ENCODE results near the gene TMEM81.
A peak's percentile ranks its signal among the peaks of the same experiment; 100 is the strongest.

TMEM81 gene

GRCh38 chr1:205084360-205084759 lies at the start of gene TMEM81:
Gene TMEM81 (minus strand): TSS chr1:205084460. CDS start chr1:205084320, 140 bp downstream.
- no peak for DNase-seq
- intact Hi-C loops (cut with DNase I) = no loop called here

- DNase-seq = no peak
- intact Hi-C loops (cut with DNase I) = no loop called here
Observed at GRCh38 chr1:205133287-205133686, 49.0 kb upstream of the TMEM81 start.

- no peak for DNase-seq
- intact Hi-C loops (cut with DNase I) = loop anchor here (10.0 kb wide), 1 partner anchor 125 kb away; no protein-coding TSS in a partner anchor
Observed at GRCh38 chr1:205129447-205130029, 45.3 kb upstream of the TMEM81 start.

- DNase-seq = no peak
- intact Hi-C loops (cut with DNase I) = loop anchor here (10.0 kb wide), 1 partner anchor 127 kb away; no protein-coding TSS in a partner anchor
Observed at GRCh38 chr1:205128050-205128449, 43.8 kb upstream of the TMEM81 start.

GRCh38 chr1:205127646-205128045 lies 43.4 kb upstream of the TMEM81 start:
- intact Hi-C loops (cut with DNase I) = loop anchor here (10.0 kb wide), 1 partner anchor 127 kb away; no protein-coding TSS in a partner anchor
- no peak for DNase-seq

GRCh38 chr1:205124726-205125125 lies 40.5 kb upstream of the TMEM81 start:
- DNase-seq = no peak
- intact Hi-C loops (cut with DNase I) = loop anchor here (10.0 kb wide), 1 partner anchor 130 kb away; no protein-coding TSS in a partner anchor

- DNase-seq = no peak
Observed at GRCh38 chr1:205122489-205122882, 38.2 kb upstream of the TMEM81 start.

GRCh38 chr1:205121660-205122488 lies 37.6 kb upstream of the TMEM81 start, which contains the start of gene RBBP5:
Gene RBBP5 (minus strand): TSS chr1:205121978. CDS start chr1:205121873, 105 bp downstream.
- intact Hi-C loops (cut with DNase I) = loop anchor here (1.0 to 10.0 kb wide), 3 partner anchors 89 to 133 kb away; partner anchors contain the start of gene DSTYK
- peak; percentile 91 to 99 (median 94) for DNase-seq

More at GRCh38 chr1:205122489-205122882, 38.2 kb upstream of the TMEM81 start:
- intact Hi-C loops (cut with DNase I) = loop anchor here (1.0 to 10.0 kb wide), 3 partner anchors 89 to 133 kb away; partner anchors contain the start of gene DSTYK

- DNase-seq = no peak
- intact Hi-C loops (cut with DNase I) = no loop called here
Observed at GRCh38 chr1:205118752-205119151, 34.5 kb upstream of the TMEM81 start.

GRCh38 chr1:205111354-205111753 lies 27.1 kb upstream of the TMEM81 start:
- DNase-seq = no peak
- intact Hi-C loops (cut with DNase I) = no loop called here

GRCh38 chr1:205109711-205110110 lies 25.5 kb upstream of the TMEM81 start:
- intact Hi-C loops (cut with DNase I) = no loop called here
- peak in 3 of 10 donors; percentile 12 to 89 (median 59) for DNase-seq

- DNase-seq = no peak
- intact Hi-C loops (cut with DNase I) = no loop called here
Observed at GRCh38 chr1:205109269-205109668, 25.0 kb upstream of the TMEM81 start.

GRCh38 chr1:205108464-205108863 lies 24.2 kb upstream of the TMEM81 start:
- intact Hi-C loops (cut with DNase I) = no loop called here
- DNase-seq = no peak

GRCh38 chr1:205107327-205107726 lies 23.1 kb upstream of the TMEM81 start:
- DNase-seq = no peak
- intact Hi-C loops (cut with DNase I) = no loop called here

GRCh38 chr1:205102404-205102803 lies 18.1 kb upstream of the TMEM81 start:
- intact Hi-C loops (cut with DNase I) = no loop called here
- DNase-seq = no peak

GRCh38 chr1:205098242-205098641 lies 14.0 kb upstream of the TMEM81 start:
- intact Hi-C loops (cut with DNase I) = no loop called here
- no peak for DNase-seq

- intact Hi-C loops (cut with DNase I) = no loop called here
- no peak for DNase-seq
Observed at GRCh38 chr1:205095422-205095821, 11.2 kb upstream of the TMEM81 start.

GRCh38 chr1:205091043-205091740 lies 6.9 kb upstream of the TMEM81 start:
- intact Hi-C loops (cut with DNase I) = no loop called here
- no peak for DNase-seq

- intact Hi-C loops (cut with DNase I) = no loop called here
- no peak for DNase-seq
Observed at GRCh38 chr1:205088341-205088740, 4.1 kb upstream of the TMEM81 start.

- DNase-seq = no peak
- intact Hi-C loops (cut with DNase I) = no loop called here
Observed at GRCh38 chr1:205082431-205082830, 1.8 kb downstream of the TMEM81 start.

- intact Hi-C loops (cut with DNase I) = no loop called here
- DNase-seq = no peak
Observed at GRCh38 chr1:205077934-205078311, 6.3 kb downstream of the TMEM81 start.
